Right lung (tissue), 5 donors: ENCODE data around the gene SPAG16. TPM values are rescaled to one million over a fixed set of nuclear protein-coding genes. Genes with fewer than 3 reads are reported as not detected.

Experiments used
- DNase-seq, 2 donors: peaks; one replicate each; pipeline ENCODE4 v3.0.0-alpha.2; 2013
- polyA plus RNA-seq, 5 donors: library from polyadenylated mRNA; unstranded; fragments of 120-200 nt; gene quantifications; one replicate each; pipeline versions ENCODE4 v1.2.1 to v1.2.3, GENCODE V29; 2013; ENCODE audit warnings: inconsistent platforms in 1 of 5, low replicate concordance in 1 of 5; ENCODE audit not compliant: insufficient read length in 5 of 5, insufficient read depth in 1 of 5

SPAG16 gene
- polyA plus RNA-seq, 5 donors, result 33.9 to 47.5 (median 44.9) TPM

DNA sequence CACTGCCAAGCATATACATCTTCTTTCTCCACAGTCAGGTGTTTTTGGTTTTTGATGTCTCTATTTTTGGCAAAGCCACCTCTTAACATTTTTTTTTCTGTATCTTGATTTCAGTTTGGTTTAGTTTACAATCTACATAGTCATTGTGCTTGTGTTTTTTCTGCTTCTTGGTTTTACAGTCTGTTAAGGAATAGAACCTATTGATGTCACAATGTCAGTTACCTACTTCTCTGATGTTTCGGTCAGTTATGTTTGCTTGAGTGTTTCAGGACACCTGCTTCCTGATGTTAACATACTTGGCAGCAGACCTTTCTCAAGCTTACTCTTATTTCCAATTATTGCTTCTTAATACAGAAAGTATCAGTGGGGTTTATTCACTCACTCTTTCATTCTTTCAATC lies 253.3 kb downstream of the SPAG16 start:
- DNase-seq, result no peak

DNA sequence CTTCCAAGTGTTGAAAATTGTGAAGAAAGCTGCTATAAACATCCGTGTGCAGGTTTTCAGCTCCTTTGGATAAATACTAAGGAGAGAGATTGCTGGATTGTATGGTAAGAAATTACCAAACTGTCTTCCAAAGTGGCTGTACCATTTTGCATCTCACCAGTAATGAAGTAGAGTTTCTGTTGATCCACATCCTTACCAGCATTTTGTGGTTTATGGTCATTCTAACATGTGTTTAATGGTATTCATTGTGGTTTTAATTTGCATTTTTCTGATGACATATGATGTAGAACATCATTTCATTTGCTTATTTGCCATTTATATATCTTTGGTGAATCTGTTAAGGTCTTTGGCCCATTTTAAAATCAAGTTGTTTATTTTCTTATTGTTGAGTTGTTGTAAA lies 260.7 kb downstream of the SPAG16 start:
- DNase-seq, result no peak

DNA sequence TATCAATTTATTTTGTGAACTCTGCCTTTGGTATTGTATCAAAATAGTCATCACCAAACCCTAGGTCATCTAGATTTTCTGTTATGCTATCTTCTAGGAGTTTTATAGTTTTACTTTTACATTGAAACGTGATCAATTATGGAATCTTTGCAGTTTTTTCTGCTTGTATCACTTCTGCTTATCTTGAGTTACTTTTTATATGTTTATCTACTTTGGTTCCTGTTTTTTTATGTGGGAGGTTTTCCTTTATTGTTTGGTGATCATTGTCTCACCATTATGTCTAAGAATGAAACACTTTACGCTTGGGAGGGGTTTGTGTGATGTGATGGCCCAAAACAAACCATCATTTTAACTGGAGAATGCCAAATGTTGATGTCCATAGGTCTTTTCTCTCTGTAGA lies 261.2 kb downstream of the SPAG16 start:
- DNase-seq, result no peak

DNA sequence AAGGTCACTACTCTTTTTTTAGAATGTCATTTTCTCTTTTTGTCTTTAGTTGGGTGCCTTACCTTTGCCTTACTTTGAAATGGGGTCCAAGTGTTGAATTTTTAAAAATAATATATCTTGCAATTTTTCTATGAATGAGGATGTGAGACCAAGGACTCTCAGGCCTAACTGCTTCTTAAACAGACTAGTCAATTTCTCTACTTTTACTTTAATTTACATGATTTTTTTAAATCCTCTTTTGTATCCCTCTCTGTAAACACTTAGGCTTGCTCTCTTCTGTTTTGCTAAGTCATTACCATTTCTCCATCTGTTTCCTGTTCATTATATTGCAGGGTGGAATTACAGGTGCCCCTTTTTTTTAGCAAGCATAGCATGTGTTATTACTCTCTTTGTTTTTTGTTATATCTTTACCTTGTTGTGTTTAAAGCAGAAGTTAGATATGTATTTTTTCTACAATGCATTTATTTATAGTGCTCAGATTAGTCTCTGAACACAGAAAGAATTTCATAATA lies 261.8 kb downstream of the SPAG16 start:
- no peak for DNase-seq

DNA sequence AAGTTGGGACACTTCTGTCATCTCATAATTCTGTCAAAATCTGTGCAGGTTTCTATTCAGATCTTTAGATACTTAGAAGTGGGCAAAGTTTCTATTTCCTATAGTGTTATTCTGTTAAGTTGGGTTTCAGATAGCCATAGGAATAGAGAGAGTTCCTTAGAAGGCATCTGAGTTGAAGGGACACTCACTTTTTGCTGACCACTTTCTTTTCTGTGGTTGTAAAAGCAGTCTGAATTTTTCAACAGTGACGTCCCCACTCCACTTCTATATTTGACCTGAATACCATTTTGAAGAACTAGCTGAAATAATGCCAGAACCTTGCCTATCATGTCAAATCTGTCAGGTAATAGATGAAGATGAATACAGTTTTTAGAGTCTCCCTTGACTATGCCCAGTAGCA lies 267.3 kb downstream of the SPAG16 start:
- DNase-seq, result no peak

DNA sequence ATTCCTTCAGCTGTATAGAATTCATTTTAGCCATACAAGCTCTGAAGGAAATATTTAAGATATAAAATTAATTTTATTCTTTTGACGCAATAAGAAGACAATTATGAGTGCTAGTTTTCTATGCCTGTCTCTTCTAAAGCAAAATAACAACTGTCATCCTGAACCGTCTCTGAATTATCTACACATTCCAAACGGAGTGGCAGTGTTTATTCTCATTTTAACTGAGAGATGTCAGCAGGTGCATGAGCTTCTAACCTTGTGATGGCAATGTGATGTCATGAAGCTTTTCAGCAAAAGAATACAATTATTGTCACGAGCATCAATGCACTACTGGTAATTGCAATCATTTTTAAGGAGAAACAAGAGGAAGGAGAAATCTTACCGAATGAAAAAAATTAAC lies 274.8 kb downstream of the SPAG16 start:
- no peak for DNase-seq

DNA sequence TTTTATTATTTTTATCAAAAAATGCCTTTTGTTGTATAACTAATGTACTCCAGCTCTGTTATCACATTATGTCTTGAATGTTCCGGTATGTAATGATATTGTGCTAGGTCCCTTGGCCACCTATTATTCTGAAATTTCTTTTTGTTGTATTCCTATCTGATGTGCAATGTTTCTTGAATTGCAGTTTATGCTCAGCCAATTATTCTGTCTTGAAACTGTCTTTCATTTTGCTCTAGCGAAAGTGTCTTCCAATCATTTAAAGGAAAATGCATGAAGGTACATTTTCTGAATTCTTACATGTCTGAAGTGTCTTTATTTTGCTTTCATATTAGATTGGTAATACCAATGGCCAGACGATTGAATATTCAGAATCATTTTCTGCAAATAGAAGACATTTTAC lies 277.5 kb downstream of the SPAG16 start:
- no peak for DNase-seq

DNA sequence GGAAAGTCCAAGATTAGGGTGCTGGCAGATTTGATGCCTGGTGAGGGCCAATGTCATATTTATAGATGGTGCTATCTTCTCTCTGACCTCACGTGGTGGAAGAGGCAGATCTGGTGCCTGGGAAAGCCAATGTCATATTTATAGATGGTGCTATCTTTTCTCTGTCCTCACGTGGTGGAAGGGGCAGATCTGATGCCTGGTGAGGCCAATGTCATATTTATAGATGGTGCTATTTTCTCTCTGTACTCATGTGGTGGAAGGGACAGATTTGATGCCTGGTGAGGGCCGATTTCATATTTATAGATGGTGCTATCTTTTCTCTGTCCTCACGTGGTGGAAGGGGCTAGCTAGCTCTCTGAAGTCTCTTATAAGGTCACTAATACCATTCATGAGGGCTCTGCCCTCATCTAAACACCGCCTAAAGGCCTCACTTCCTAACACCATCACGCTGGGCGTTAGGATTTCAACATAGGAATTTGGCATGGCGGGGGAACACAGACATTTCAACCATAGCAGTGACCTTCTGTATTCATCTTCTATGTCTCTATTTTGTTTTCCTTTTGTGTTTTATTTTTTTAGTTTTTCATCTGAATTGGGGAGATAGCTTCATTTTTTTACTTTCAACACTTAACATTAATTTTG lies 278.4 kb downstream of the SPAG16 start:
- DNase-seq, result no peak

DNA sequence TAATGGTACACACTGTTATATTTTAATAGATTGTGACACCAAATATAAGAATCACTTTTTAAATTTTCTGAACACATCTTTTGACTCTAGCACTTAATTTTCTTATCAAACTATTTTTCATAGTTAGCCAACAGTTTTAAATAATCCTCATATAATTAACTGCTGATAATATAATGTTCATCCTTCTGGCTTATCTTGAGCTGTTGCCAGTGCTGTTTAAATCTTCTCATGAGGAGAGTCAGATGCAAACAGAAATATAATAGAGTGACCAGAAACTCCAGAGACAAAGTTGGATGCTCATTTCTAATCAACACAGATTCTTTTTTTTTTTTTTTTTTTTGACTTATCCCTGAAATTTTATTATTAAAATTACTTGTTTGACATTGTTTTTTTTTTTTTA lies 282.6 kb downstream of the SPAG16 start:
- DNase-seq, result peak in 1 of 2 donors; percentile 13

DNA sequence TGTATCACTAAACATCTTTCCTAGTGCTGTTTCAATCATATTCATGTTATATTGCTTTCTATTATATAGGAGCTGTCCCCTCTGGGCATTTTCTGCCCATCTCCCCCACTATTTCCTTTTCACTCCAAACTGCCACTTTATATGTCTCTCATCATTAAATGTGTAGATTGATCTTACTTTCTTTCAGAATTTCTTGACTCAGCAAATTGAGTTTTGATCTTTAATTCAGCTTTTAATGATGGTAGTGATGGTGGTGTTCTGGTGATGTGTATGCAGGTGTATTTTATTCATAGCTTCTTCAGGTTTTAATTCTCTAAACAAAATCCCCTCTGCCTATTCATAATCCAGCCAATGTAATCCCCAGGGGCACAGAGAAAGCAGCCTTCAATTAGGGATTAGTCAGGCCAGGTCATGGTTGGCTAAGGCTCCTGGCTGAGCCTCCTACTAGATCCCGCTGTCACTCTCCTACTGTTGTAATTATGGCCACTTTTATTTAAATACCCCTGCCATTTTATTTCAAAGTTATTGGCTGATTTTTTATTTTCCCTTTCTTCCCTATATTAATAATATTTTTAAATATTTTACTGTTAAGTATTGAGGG lies 325.4 kb downstream of the SPAG16 start:
- DNase-seq, result no peak

DNA sequence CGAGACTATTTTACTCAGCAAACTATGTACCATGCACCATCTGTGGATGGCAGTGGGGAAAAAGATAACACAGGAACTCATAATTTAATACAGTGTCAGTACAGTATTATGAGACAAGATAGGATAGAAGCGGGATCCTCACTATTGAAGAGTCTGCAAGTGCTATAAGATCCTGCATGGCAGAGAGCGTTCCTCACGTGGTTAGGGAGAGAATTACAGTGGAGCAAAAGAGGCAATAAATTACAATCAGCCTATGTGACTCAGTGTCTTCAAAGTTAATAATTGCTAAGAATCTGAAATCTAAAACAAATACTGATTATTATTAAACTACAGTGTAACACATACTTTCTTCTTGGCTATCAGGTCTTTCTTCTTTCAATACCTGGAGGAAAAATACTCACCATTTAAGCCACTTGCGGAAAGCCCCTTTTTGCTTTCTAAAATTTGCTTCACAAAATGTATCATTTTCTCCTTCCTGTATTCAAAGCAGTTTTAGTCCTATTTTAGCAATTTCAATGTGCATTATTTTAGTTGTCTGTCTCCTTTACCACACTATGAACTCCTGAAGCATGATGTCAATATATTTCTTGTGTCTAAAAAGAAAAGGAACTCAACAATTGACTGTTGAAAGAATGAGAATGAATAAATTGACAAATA lies 342.9 kb downstream of the SPAG16 start:
- DNase-seq, result no peak

DNA sequence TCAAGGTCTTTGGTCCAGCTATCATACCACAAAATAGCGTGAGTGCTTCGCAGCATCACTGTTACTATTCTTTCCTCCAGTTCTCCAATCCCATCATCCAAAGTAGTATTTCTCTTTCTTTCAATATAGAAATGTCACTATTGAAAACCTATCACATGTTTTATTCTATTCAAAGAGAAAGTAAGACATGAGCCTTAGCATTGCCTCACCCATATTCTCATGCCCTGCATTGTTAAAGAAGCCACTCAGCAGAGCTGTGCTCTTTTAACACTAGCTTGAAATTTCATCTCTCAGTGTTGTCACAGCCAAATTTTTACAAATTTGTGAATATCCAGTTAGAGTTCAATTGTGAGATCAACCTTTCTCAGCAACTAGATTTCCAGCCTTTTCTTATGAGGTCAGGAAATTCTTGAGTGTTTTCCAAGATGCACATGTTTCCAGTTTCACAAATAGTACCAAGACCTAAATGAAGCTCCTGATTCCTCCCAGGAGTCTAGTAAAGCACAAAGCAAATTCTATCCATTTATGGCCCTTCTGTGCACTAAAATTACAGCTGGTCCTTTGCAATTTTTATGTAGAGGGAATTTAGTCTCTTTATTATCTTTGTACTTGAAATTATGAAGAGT lies 343.7 kb downstream of the SPAG16 start:
- DNase-seq, result no peak

DNA sequence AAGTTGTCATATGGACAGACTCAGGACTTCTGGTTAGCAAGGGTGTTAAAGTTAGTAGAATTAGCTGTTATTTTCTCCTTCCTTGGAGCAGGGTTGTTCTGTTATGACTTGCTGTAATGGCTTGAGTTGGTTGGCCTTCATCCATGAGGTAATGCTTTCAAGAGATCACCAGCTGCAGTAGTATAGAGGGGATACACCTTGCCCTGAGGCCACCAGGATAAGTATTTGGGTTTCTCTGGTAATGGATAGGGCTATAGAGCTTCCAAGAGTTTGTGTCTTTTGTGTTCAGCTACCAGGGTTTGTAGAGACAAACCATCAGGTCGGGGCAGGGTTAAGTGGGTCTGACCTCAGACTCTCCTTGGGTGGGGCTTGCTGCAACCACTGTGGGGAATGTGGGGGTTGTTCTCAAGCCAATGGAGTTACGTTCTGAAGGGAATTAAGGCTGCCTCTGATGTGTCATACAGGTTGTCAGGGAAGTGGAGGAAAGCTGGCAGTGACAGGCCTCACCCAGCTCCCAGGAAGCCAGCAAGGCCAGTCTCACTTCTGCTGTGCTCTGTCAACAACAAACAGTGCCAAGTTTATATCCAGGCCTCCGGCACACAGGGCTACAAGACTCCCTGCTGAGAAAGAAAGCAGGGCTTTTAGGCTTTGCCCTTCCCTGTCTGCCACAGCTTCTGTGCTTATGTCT lies 356.6 kb downstream of the SPAG16 start:
- no peak for DNase-seq

DNA sequence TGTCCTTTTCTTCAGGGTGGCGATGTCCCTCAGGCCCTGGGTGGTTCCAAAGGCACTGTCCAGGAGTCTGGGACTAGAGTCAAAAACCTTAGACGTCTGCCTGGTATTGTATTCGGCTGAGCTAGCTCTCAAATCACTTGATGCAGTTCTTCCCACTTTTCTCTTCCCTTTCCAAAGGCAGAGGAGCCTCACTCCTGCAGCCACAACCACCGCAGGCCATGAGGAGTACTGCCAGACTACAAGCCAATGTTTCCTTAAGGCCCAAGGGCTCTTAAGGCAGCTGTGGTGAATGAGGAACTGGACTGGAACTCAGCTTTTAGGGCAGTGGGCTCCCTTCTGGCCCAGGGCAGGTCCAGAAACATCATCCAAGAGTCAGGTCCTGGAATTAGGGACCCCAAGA lies 360.7 kb downstream of the SPAG16 start:
- DNase-seq, result no peak

DNA sequence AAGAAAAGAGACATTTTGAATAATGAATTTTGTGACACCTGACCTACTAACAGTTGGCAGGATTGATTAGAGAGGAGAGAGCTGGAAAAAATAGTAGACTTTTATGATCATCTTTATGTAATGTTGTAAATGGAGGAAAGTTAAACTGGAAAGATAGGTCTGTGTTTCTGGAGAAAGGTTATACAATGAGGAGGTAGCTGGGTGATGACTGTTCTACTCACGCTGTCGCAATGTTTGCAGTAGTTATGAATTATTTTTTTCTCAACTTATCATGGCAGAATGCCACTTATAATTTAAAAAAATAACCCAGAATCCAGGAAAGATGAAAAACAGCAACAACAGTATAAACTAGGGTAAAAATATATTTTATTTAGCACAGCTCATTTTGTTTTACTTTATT lies 364.9 kb downstream of the SPAG16 start:
- DNase-seq, result no peak

DNA sequence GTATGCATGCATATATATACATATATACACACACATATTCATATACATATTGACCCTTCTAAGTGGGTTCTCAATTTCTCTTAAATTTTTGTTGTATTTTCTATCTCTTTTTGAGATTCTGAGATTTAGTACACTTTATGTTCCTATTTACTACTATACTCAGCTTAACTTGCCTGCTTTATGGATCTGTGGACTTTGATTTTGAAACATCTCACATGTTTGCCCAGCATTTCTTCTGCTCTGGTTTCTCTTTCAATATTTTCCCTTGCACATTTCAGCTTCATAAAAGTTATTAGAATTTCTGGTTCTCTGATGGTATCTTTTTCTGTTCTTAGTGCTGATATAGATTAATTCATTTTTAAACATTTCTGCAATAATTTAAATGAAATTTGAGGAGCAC lies 380.6 kb downstream of the SPAG16 start:
- DNase-seq, result no peak

DNA sequence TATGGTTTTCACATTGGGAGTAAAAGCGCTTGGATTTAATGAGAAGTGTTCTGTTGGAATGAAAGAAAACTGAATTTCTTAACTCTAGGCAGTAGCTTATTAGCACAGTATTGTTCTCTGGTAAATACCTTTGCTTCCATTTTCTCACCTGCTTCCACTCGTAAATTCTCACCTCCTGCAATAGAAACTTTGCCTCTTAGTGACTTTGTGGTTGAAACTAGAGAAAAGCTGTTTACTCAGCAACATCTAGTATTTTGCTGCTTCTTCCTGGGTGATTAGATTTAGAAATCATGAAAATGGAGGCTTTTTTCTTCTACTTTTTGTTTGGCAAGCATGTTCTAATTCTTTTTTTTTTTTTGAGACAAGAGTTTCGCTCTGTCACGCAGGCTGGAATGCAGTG lies 385.4 kb downstream of the SPAG16 start:
- DNase-seq, result no peak

DNA sequence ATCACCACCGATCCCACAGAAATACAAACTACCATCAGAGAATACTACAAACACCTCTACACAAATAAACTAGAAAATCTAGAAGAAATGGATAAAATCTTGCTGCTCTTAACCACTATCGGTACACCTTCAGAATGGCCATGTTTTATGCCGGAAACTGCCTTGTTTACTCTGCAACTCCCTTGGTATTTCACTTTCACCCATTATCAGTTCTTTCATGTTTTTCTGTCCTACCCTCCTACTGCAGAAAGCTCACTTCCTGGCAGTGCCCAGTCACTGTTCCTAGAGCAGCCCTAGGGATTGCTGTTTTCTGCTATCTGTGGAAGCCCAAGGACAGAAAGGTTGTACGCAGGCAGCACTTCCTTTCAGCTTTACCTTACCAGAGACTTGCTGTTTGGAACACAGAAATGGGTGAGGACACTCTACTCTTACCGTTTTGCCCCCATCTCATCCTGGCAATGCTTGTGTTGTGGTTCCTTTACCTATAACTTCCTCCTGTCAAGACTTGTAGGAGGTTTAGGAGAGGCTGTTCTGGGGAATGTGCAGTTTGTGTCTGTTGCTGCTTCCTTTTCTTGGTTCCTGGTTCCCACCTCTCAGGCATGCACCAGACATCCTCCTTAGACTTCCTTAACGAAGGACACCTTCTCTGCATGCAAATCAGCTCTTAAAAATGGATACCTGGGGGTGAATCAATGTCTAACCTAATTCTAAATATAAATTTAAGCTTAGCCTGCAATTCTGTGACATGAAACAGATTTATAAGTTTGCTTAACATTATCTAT lies 394.4 kb downstream of the SPAG16 start:
- no peak for DNase-seq

DNA sequence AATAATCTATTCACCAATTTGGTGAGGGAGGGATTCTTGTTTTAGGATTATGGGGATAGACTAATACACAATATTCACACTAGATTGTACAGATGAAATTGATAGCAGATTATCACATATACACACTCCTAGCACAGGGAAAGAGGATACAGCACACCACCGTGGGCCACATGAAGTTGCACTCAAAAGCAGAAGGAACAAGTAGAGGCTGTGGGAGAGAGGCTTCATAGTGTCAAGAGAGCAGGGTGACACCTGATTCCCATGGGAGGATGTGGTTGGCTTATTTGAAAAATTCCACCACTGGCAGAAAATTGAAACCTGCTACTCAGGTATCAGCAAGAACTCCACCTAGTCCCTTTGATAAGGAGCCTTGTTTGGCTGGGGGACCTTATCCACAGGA lies 395.6 kb downstream of the SPAG16 start:
- no peak for DNase-seq

DNA sequence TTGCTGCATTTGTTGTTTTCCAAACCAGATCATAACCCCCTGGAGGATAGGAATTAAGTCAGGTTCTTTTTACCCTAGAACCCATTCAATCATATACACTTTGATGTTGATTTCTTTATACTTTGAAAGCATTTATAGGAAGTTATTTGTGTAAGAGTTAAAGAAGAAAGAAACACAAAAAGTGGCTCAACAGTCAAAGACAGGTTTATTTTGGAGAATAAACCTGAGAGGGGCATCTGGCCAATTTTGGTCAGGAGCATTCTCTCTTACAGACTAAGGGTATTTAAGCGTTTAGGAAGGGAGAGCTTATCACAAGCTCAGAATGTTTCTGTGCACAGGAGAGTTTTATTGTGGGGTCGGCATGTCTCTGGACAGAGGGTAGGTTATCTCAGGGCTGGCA lies 398.0 kb downstream of the SPAG16 start:
- DNase-seq, result no peak

DNA sequence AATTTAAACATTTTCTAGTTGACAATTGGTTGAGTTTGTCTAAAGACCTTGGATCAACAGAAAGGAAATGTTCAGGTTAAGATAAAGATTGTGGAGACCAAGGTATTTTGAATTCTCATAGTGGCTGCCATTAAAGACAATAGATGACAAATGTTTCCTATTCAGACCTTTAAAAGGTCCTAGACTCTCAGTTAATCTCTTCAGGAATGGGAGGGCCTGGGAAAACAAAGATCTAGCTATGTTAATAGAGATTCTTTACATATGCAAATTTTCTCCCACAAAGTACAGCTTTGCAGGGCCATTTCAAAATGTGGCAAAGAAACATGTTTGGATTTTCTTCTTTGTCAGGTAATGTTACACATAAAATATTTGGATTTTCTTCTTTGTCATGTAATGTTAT lies 403.9 kb downstream of the SPAG16 start:
- DNase-seq, result no peak
